Measurements from ENCODE around the gene ACTMAP. TPM values are rescaled to one million over a fixed set of nuclear protein-coding genes. Genes with fewer than 3 reads are reported as not detected.

The ACTMAP gene
- total RNA-seq, 2 experiments from 2014 or later = 3.9 to 5.7 TPM

- H3K4me3 ChIP-seq (ENCODE audit: low read length) = peak overlapping the region; percentile 89
- H3K27me3 ChIP-seq (ENCODE audit: control insufficient read depth in 1 of 2, insufficient read depth in 2 of 2, low read length in 2 of 2) = no peaks in the 10 kb centered on the region
- Mint-ChIP-seq H3K4me3 (peak overlapping the region; percentile 95), H3K36me3 (ENCODE audit: low read depth) (peaks cover 54% of the 10 kb centered on the region), H3K9me3 (no peaks in the 10 kb centered on the region), H3K4me1 (ENCODE audit: low read depth) (peaks cover 65% of the 10 kb centered on the region), H3K27ac (peak overlapping the region; percentile 94), H3K27me3 (no peaks in the 10 kb centered on the region)
- ATAC-seq (ENCODE audit: poor library complexity) (peak; percentile 75), DNase-seq (peak; percentile 86 to 97 (median 93))
- intact Hi-C loops (cut with DNase I, micrococcal nuclease) = loop anchor here (1.0 to 10.0 kb wide), 4 partner anchors 23 to 553 kb away; no protein-coding TSS in a partner anchor
- H3K27ac ChIP-seq (ENCODE audit: low read depth in 1 of 2, low read length in 2 of 2) = peak overlapping the region; percentile 89 to 96
- no peak for TF ChIP-seq CTCF (IDR thresholded peaks at IDR 0.05)
- no peaks in the 10 kb centered on the region for H3K9me3 ChIP-seq (ENCODE audit: control insufficient read depth in 1 of 2, insufficient read depth in 1 of 2, low read length in 2 of 2)
- CTCF ChIA-PET = interaction anchor here (1.2 kb wide), 1 partner anchor 92 kb away, joined by 5 read pairs; no protein-coding TSS in a partner anchor
- POLR2A ChIA-PET = interaction anchor here (1.2 kb wide), 1 partner anchor 52 kb away, joined by 5 read pairs; no protein-coding TSS in a partner anchor
- peaks cover 56% of the 10 kb centered on the region for H3K4me1 ChIP-seq (ENCODE audit: insufficient read depth, low read length)
- peaks cover 10% of the 10 kb centered on the region for H3K36me3 ChIP-seq (ENCODE audit: insufficient read depth, low read length)
These were observed 35.6 kb downstream of the ACTMAP start for GRCh38 chr19:40714441-40715299.

- H3K9me3 ChIP-seq (ENCODE audit: control insufficient read depth in 1 of 2, insufficient read depth in 1 of 2, low read length in 2 of 2) = no peaks in the 10 kb centered on the region
- no peak for ATAC-seq (ENCODE audit: poor library complexity)
- intact Hi-C loops (cut with DNase I, micrococcal nuclease) = loop anchor here in 1 of 2 experiments (10.0 kb wide), 1 partner anchor 49 kb away; no protein-coding TSS in a partner anchor
- peak overlapping the region; percentile 89 for H3K4me3 ChIP-seq (ENCODE audit: low read length)
- H3K27me3 ChIP-seq (ENCODE audit: control insufficient read depth in 1 of 2, insufficient read depth in 2 of 2, low read length in 2 of 2) = no peaks in the 10 kb centered on the region
- H3K36me3 Mint-ChIP-seq (ENCODE audit: low read depth) = peaks cover 61% of the 10 kb centered on the region
- peak overlapping the region; percentile 89 to 96 for H3K27ac ChIP-seq (ENCODE audit: low read depth in 1 of 2, low read length in 2 of 2)
- peak overlapping the region; percentile 66 for H3K27ac Mint-ChIP-seq
- H3K9me3 Mint-ChIP-seq = no peaks in the 10 kb centered on the region
- peaks cover 18% of the 10 kb centered on the region for H3K36me3 ChIP-seq (ENCODE audit: insufficient read depth, low read length)
- peaks cover 48% of the 10 kb centered on the region for H3K4me1 ChIP-seq (ENCODE audit: insufficient read depth, low read length)
- CTCF ChIA-PET = interaction anchor here (1.2 kb wide), 2 partner anchors 85 to 93 kb away, joined by 3 to 5 read pairs; partner anchors contain the start of gene EGLN2
- peaks cover 58% of the 10 kb centered on the region for H3K4me1 Mint-ChIP-seq (ENCODE audit: low read depth)
- H3K4me3 Mint-ChIP-seq = peak overlapping the region; percentile 85
- POLR2A ChIA-PET = interaction anchor here (1.2 kb wide), 1 partner anchor 51 kb away, joined by 5 read pairs; no protein-coding TSS in a partner anchor
- no peaks in the 10 kb centered on the region for H3K27me3 Mint-ChIP-seq
- DNase-seq = no peak
- no peak for TF ChIP-seq CTCF (IDR thresholded peaks at IDR 0.05)
These were observed 36.3 kb downstream of the ACTMAP start for GRCh38 chr19:40713939-40714338.

- H3K9me3 ChIP-seq (ENCODE audit: control insufficient read depth in 1 of 2, insufficient read depth in 1 of 2, low read length in 2 of 2) = no peaks in the 10 kb centered on the region
- no peaks in the 10 kb centered on the region for H3K9me3 Mint-ChIP-seq
- no peak overlapping the region for H3K4me3 ChIP-seq (ENCODE audit: low read length)
- CTCF ChIA-PET = no interaction called here
- POLR2A ChIA-PET = no interaction called here
- peaks cover 76% of the 10 kb centered on the region for H3K36me3 Mint-ChIP-seq (ENCODE audit: low read depth)
- H3K4me1 Mint-ChIP-seq (ENCODE audit: low read depth) = peaks cover 23% of the 10 kb centered on the region
- H3K27ac ChIP-seq (ENCODE audit: low read depth in 1 of 2, low read length in 2 of 2) = no peak overlapping the region
- peaks cover 12% of the 10 kb centered on the region for H3K4me1 ChIP-seq (ENCODE audit: insufficient read depth, low read length)
- H3K27me3 ChIP-seq (ENCODE audit: control insufficient read depth in 1 of 2, insufficient read depth in 2 of 2, low read length in 2 of 2) = no peaks in the 10 kb centered on the region
- ATAC-seq (ENCODE audit: poor library complexity) = no peak
- peaks cover 50% of the 10 kb centered on the region for H3K36me3 ChIP-seq (ENCODE audit: insufficient read depth, low read length)
- no peak overlapping the region for H3K27ac Mint-ChIP-seq
- H3K27me3 Mint-ChIP-seq = no peaks in the 10 kb centered on the region
- intact Hi-C loops (cut with DNase I, micrococcal nuclease) = loop anchor here in 1 of 2 experiments (10.0 kb wide), 1 partner anchor 45 kb away; no protein-coding TSS in a partner anchor
- TF ChIP-seq CTCF (IDR thresholded peaks at IDR 0.05) = no peak
- no peak overlapping the region for H3K4me3 Mint-ChIP-seq
- no peak for DNase-seq
These were observed 40.5 kb downstream of the ACTMAP start for GRCh38 chr19:40709817-40710216.
